COR-L47 (cell line): ENCODE results near the gene HIP1R.

Experiments used
- DNase-seq: peaks from one replicate; lab custom pipeline; 2025; lab: John Stamatoyannopoulos, UW

The HIP1R gene

GRCh38 chr12:122847516-122847836, 12.2 kb downstream of the HIP1R start:
- DNase-seq: no peak

GRCh38 chr12:122847921-122848421, 12.7 kb downstream of the HIP1R start:
- DNase-seq: no peak

- DNase-seq: no peak
These were observed 13.5 kb downstream of the HIP1R start for GRCh38 chr12:122848471-122849351.

- no peak for DNase-seq
These were observed 14.2 kb downstream of the HIP1R start for GRCh38 chr12:122849352-122850047.

- no peak for DNase-seq
These were observed 14.8 kb downstream of the HIP1R start for GRCh38 chr12:122850048-122850445.

- no peak for DNase-seq
These were observed 15.6 kb downstream of the HIP1R start for GRCh38 chr12:122850695-122851350.

GRCh38 chr12:122851820-122852219, 16.6 kb downstream of the HIP1R start:
- DNase-seq: no peak

- no peak for DNase-seq
These were observed 17.3 kb downstream of the HIP1R start for GRCh38 chr12:122852336-122853275.

- DNase-seq: no peak
These were observed 18.5 kb downstream of the HIP1R start for GRCh38 chr12:122853582-122854245.

- DNase-seq: no peak
These were observed 19.3 kb downstream of the HIP1R start for GRCh38 chr12:122854554-122854953.

- DNase-seq: no peak
These were observed 20.0 kb downstream of the HIP1R start for GRCh38 chr12:122855071-122855829.

- DNase-seq: no peak
These were observed 20.9 kb downstream of the HIP1R start for GRCh38 chr12:122855928-122856831.

- no peak for DNase-seq
These were observed 21.9 kb downstream of the HIP1R start for GRCh38 chr12:122856999-122857671.

GRCh38 chr12:122858171-122858570, 22.9 kb downstream of the HIP1R start:
- DNase-seq: no peak

- DNase-seq: no peak
These were observed 23.5 kb downstream of the HIP1R start for GRCh38 chr12:122858591-122859302.

GRCh38 chr12:122859303-122860039, 24.2 kb downstream of the HIP1R start:
- no peak for DNase-seq
